Body of pancreas (tissue), 4 donors: ENCODE results near the gene NXF3. TPM values are rescaled to one million over a fixed set of nuclear protein-coding genes. Genes with fewer than 3 reads are reported as not detected.
"Not testable (repeated sequence)": the region's sequence is repeated elsewhere in the genome, so short reads cannot be mapped to it uniquely, and the experiment has no call there.

Source experiments
- ATAC-seq: fragments of 150-250 bp; one replicate; pipeline ENCODE4 v1.9.1; 2016
- DNase-seq, 4 donors: peaks; one replicate each; pipeline ENCODE4 v3.0.0-alpha.2; 2019
- H3K27ac ChIP-seq, 4 donors: fragments of 200-600 bp; sonication (generic); 1 replicate in 3 of 4; 2 replicates in 1 of 4; pipeline versions ENCODE4 v1.5.1 to v1.6.1; 2016 to 2019; ENCODE audit warnings: mild to moderate bottlenecking in 1 of 4, mixed read lengths in 1 of 4, moderate library complexity in 1 of 4
- H3K27me3 ChIP-seq, 2 donors: fragments of 200-600 bp; sonication (generic); one replicate each; pipeline ENCODE4 v1.6.0; 2016; ENCODE audit warnings: mild to moderate bottlenecking in 1 of 2
- H3K36me3 ChIP-seq, 2 donors: fragments of 200-600 bp; sonication (generic); replicated peaks in 1 of 2; 2 replicates each; pipeline ENCODE4 v1.5.1; 2016; ENCODE audit warnings: low read depth in 2 of 2; ENCODE audit not compliant: insufficient read depth in 1 of 2
- H3K4me1 ChIP-seq: fragments of 200-600 bp; sonication (generic); one replicate; pipeline ENCODE4 v1.6.0; 2016
- H3K4me3 ChIP-seq, 2 donors: fragments of 200-600 bp; sonication (generic); 1 replicate in 1 of 2; 2 replicates in 1 of 2; pipeline ENCODE4 v1.5.1; 2016 to 2019
- H3K9me3 ChIP-seq, 3 donors: fragments of 200-600 bp; sonication (generic); 1 replicate in 2 of 3; 2 replicates in 1 of 3; pipeline ENCODE4 v1.5.1; 2016
- CTCF ChIP-seq, 7 experiments: fragments of 450-650 bp in 4 of 7; fragments of 200-600 bp in 3 of 7; sonication (generic) in 3 of 7; IDR thresholded peaks; one replicate each; pipeline ENCODE4 v1.5.1; 2016 to 2019; ENCODE audit warnings: antibody characterized with exemption in 7 of 7
- POLR2A ChIP-seq, 3 donors: fragments of 450-650 bp; IDR thresholded peaks; one replicate each; pipeline ENCODE4 v1.6.1; 2016; ENCODE audit warnings: antibody characterized with exemption in 3 of 3, mild to moderate bottlenecking in 2 of 3
- WGBS, 2 donors: methylation state at CpG; one replicate each; pipeline ENCODE4 v1.1.5; 2017; 5-methylcytosine and 5-hydroxymethylcytosine counted together
- intact Hi-C: fragments of 100-400 bp; cut with DNase I; formaldehyde crosslinking; loops from one replicate; pipeline ENCODE4 v1.15.1; 2023
- total RNA-seq, 2 donors: library from RNA; depleted of rRNA; stranded (reverse); fragments of >200 nt; gene quantifications; one replicate each; pipeline ENCODE4 v1.1.0, GENCODE V29; 2016

NXF3 gene
- total RNA-seq, 2 donors from 2014 or later = 0.26 TPM; not detected in 1

GRCh38 chrX:103052625-103053024 is 40.3 kb downstream of the NXF3 start:
- TF ChIP-seq POLR2A (IDR thresholded peaks at IDR 0.05) = no peak
- no peak for TF ChIP-seq CTCF (IDR thresholded peaks at IDR 0.05)
- no peaks in the 10 kb centered on the region for H3K36me3 ChIP-seq
- H3K4me1 ChIP-seq = peaks cover 4% of the 10 kb centered on the region
- intact Hi-C loops = no loop called here
- no peaks in the 10 kb centered on the region for H3K27me3 ChIP-seq
- ATAC-seq (no peak), DNase-seq (no peak)
- no peak overlapping the region for H3K27ac ChIP-seq
- H3K9me3 ChIP-seq = no peaks in the 10 kb centered on the region
- H3K4me3 ChIP-seq = no peak overlapping the region

GRCh38 chrX:103051260-103051789 is 41.6 kb downstream of the NXF3 start:
- intact Hi-C loops = no loop called here
- no peaks in the 10 kb centered on the region for H3K27me3 ChIP-seq

DNA sequence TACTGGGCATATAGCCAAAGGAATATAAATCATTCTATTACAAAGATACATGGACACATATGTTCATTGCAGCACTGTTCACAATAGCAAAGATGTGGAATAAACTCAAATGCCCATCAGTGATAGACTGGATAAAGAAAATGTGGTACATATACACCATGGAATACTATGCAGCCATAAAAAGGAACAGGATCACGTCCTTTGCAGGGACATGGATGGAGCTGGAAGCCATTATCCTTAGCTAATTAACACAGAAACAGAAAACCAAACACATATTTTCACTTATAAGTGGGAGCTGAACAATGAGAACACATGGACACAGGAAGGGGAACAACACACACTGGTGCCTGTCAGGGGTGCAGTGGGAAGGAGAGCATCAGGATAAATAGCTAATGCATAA is 59.6 kb downstream of the NXF3 start:
- intact Hi-C loops, ATAC-seq, DNase-seq, H3K4me3 ChIP-seq, H3K36me3 ChIP-seq, H3K4me1 ChIP-seq, H3K9me3 ChIP-seq, H3K27ac ChIP-seq, H3K27me3 ChIP-seq: not testable (repeated sequence)
- WGBS, 2 donors = 83 to 86% methylated on average over 1 of the region's 1 CpG

More at GRCh38 chrX:103051260-103051789, 41.6 kb downstream of the NXF3 start:
- H3K4me1 ChIP-seq = no peaks in the 10 kb centered on the region
- no peaks in the 10 kb centered on the region for H3K36me3 ChIP-seq
- 35 to 42% methylated on average over 8 of the region's 8 CpGs for WGBS, 2 donors
- H3K27ac ChIP-seq = no peak overlapping the region
- no peak for ATAC-seq
- TF ChIP-seq CTCF (IDR thresholded peaks at IDR 0.05) (no peak), POLR2A (IDR thresholded peaks at IDR 0.05) (no peak)
- H3K4me3 ChIP-seq = no peak overlapping the region
- DNase-seq = no peak
- H3K9me3 ChIP-seq = no peaks in the 10 kb centered on the region

Other genes starting within 250 kb of the NXF3 start
- 1 to 10 TPM; 1.3 to 8.2 TPM for gene RAB40AL, start 155.9 kb downstream of the NXF3 start, total RNA-seq
- gene BEX1, start 29.0 kb downstream of the NXF3 start, total RNA-seq = 10 to 100 TPM; 41.5 to 57.4 TPM
- gene BEX4, start 122.0 kb upstream of the NXF3 start, total RNA-seq = 10 to 100 TPM in 1 of 2 donors, 1 to 10 TPM in 1; 7.9 to 14.8 TPM
- gene TCEAL8, start 162.0 kb upstream of the NXF3 start, total RNA-seq = 10 to 100 TPM; 10.9 to 46.2 TPM
- gene TCEAL5, start 183.6 kb upstream of the NXF3 start, total RNA-seq = not detected
- gene BEX2, start 217.8 kb upstream of the NXF3 start, total RNA-seq = 10 to 100 TPM in 1 of 2 donors, 1 to 10 TPM in 1; 9.9 to 23.9 TPM
- 1 to 10 TPM in 1 of 2 donors, under 1 TPM in 1; 0.99 to 2.3 TPM for gene TCEAL7, start 237.1 kb upstream of the NXF3 start, total RNA-seq